Measurements from ENCODE around the gene KCNIP4. TPM values are rescaled to one million over a fixed set of nuclear protein-coding genes. Genes with fewer than 3 reads are reported as not detected.

The KCNIP4 gene
- polyA plus RNA-seq, 3 donors: 0.09 to 0.25 TPM; not detected in 1

DNA sequence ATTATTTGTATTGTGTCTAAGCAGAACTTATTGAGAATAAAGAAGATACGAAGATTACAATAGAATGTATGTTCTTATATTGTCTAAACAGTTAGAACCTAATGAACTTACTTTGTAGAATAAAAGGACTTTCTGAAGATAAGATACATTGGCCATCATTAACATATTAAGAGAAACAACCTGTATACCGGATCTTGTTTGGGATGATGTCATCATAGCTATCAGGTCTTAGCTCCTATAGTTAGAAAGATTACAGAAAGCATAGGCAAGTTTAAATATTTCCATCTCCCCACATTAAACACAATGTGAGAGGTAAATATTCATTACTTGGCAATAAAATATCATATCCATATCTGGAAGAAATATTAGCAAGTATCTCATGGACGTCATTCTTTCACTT lies 966.0 kb downstream of the KCNIP4 start:
- Histone ChIP-seq H3K27me3 (ENCODE audit: control insufficient read depth in 2 of 2, insufficient read depth in 2 of 2, low read length in 2 of 2) (no peaks in the 10 kb centered on the region), H3K4me2 (replicated peaks; ENCODE audit: extremely low read depth, low read length, poor library complexity, severe bottlenecking) (no peak overlapping the region), H2AFZ (ENCODE audit: insufficient read depth, low read depth, low read length, poor library complexity, severe bottlenecking) (no peak overlapping the region), H3K9ac (ENCODE audit: insufficient read depth, low read length, poor library complexity, severe bottlenecking) (no peak overlapping the region), H3K4me1 (ENCODE audit: control insufficient read depth in 1 of 2, insufficient read depth in 2 of 2, low read length in 2 of 2) (no peaks in the 10 kb centered on the region), H3K9me3 (replicated peaks in 1 of 2; ENCODE audit: control insufficient read depth in 1 of 2, insufficient read depth in 1 of 2, low read length in 2 of 2) (peaks cover 0 to 2% of the 10 kb centered on the region in 2 donors), H3K79me2 (ENCODE audit: insufficient read depth, low read length) (no peaks in the 10 kb centered on the region), H4K20me1 (ENCODE audit: insufficient read depth, low read length) (no peaks in the 10 kb centered on the region), H3K27ac (ENCODE audit: low read depth in 1 of 2, low read length in 2 of 2) (no peak overlapping the region), H3K36me3 (replicated peaks in 1 of 2; ENCODE audit: control insufficient read depth in 1 of 2, insufficient read depth in 2 of 2, low read length in 2 of 2) (no peaks in the 10 kb centered on the region), H3K4me3 (replicated peaks in 1 of 3; ENCODE audit: low read depth in 2 of 3, low read length in 3 of 3) (no peak overlapping the region)
- Mint-ChIP-seq H3K27ac (no peak overlapping the region), H3K4me1 (no peaks in the 10 kb centered on the region), H3K36me3 (no peaks in the 10 kb centered on the region), H3K27me3 (ENCODE audit: low read depth in 3 of 3) (peaks cover 0 to 4% (median 3%) of the 10 kb centered on the region in 3 donors), H3K4me3 (no peak overlapping the region), H3K9me3 (peaks cover 0 to 16% (median 6%) of the 10 kb centered on the region in 7 donors)
- DNase-seq: no peak
- TF ChIP-seq, protein P1, sequence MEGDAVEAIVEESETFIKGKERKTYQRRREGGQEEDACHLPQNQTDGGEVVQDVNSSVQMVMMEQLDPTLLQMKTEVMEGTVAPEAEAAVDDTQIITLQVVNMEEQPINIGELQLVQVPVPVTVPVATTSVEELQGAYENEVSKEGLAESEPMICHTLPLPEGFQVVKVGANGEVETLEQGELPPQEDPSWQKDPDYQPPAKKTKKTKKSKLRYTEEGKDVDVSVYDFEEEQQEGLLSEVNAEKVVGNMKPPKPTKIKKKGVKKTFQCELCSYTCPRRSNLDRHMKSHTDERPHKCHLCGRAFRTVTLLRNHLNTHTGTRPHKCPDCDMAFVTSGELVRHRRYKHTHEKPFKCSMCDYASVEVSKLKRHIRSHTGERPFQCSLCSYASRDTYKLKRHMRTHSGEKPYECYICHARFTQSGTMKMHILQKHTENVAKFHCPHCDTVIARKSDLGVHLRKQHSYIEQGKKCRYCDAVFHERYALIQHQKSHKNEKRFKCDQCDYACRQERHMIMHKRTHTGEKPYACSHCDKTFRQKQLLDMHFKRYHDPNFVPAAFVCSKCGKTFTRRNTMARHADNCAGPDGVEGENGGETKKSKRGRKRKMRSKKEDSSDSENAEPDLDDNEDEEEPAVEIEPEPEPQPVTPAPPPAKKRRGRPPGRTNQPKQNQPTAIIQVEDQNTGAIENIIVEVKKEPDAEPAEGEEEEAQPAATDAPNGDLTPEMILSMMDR (IDR thresholded peaks at IDR 0.05): no peak
- WGBS (ENCODE audit: insufficient coverage): no CpG with 5 or more reads among the region's 3 CpGs
- intact Hi-C loops (cut with micrococcal nuclease): no loop called here

DNA sequence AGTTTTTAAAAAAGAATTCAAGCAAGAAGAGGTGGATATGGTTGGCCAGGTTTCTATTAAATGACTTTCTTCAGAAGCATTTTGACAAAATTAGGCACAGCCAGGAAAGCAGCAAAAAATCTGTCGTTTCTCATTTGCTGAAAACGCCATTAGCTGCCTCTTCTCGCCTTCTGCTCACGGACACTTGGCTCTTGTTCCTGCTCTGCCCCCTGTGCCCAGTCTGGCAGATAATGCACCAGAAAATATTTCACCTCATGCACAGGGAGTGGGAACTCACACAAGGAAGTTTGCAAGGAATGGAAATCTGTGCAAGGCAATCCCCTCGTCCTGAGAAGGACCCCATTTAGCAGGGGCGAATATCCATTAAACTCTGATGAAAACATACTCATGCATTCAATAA lies 988.3 kb downstream of the KCNIP4 start:
- no peak for DNase-seq
- no peaks in the 10 kb centered on the region for H3K9me3 ChIP-seq (replicated peaks in 1 of 2; ENCODE audit: control insufficient read depth in 1 of 2, insufficient read depth in 1 of 2, low read length in 2 of 2)
- Mint-ChIP-seq H3K27ac (no peak overlapping the region), H3K4me3 (no peak overlapping the region), H3K27me3 (ENCODE audit: low read depth in 3 of 3) (no peaks in the 10 kb centered on the region), H3K36me3 (no peaks in the 10 kb centered on the region), H3K4me1 (no peaks in the 10 kb centered on the region), H3K9me3 (peaks cover 0 to 8% (median 0%) of the 10 kb centered on the region in 7 donors)
- intact Hi-C loops (cut with micrococcal nuclease): no loop called here
- no peak overlapping the region for H3K9ac ChIP-seq (ENCODE audit: insufficient read depth, low read length, poor library complexity, severe bottlenecking)
- no peaks in the 10 kb centered on the region for H3K27me3 ChIP-seq (ENCODE audit: control insufficient read depth in 2 of 2, insufficient read depth in 2 of 2, low read length in 2 of 2)
- WGBS (ENCODE audit: insufficient coverage): 55% methylated on average over 4 of the region's 6 CpGs
- H3K4me1 ChIP-seq (ENCODE audit: control insufficient read depth in 1 of 2, insufficient read depth in 2 of 2, low read length in 2 of 2): no peaks in the 10 kb centered on the region
- TF ChIP-seq, protein P1 (IDR thresholded peaks at IDR 0.05): no peak
- H3K4me3 ChIP-seq (replicated peaks in 1 of 3; ENCODE audit: low read depth in 2 of 3, low read length in 3 of 3): no peak overlapping the region
- H3K4me2 ChIP-seq (replicated peaks; ENCODE audit: extremely low read depth, low read length, poor library complexity, severe bottlenecking): no peak overlapping the region
- H3K36me3 ChIP-seq (replicated peaks in 1 of 2; ENCODE audit: control insufficient read depth in 1 of 2, insufficient read depth in 2 of 2, low read length in 2 of 2): no peaks in the 10 kb centered on the region
- no peaks in the 10 kb centered on the region for H4K20me1 ChIP-seq (ENCODE audit: insufficient read depth, low read length)
- H2AFZ ChIP-seq (ENCODE audit: insufficient read depth, low read depth, low read length, poor library complexity, severe bottlenecking): no peak overlapping the region
- H3K27ac ChIP-seq (ENCODE audit: low read depth in 1 of 2, low read length in 2 of 2): no peak overlapping the region
- H3K79me2 ChIP-seq (ENCODE audit: insufficient read depth, low read length): no peaks in the 10 kb centered on the region

Data from CD14-positive monocyte (primary cell).